Body of pancreas (tissue), 4 donors: ENCODE measurements around the gene GNG12. TPM values are rescaled to one million over a fixed set of nuclear protein-coding genes. Genes with fewer than 3 reads are reported as not detected.

Experiments used
- ATAC-seq: fragments of 150-250 bp; one replicate; pipeline ENCODE4 v1.9.1; 2016
- DNase-seq, 4 donors: peaks; one replicate each; pipeline ENCODE4 v3.0.0-alpha.2; 2019
- H3K27ac ChIP-seq, 4 donors: fragments of 200-600 bp; sonication (generic); 1 replicate in 3 of 4; 2 replicates in 1 of 4; pipeline versions ENCODE4 v1.5.1 to v1.6.1; 2016 to 2019; ENCODE audit warnings: mild to moderate bottlenecking in 1 of 4, mixed read lengths in 1 of 4, moderate library complexity in 1 of 4
- H3K27me3 ChIP-seq, 2 donors: fragments of 200-600 bp; sonication (generic); one replicate each; pipeline ENCODE4 v1.6.0; 2016; ENCODE audit warnings: mild to moderate bottlenecking in 1 of 2
- H3K36me3 ChIP-seq, 2 donors: fragments of 200-600 bp; sonication (generic); replicated peaks in 1 of 2; 2 replicates each; pipeline ENCODE4 v1.5.1; 2016; ENCODE audit warnings: low read depth in 2 of 2; ENCODE audit not compliant: insufficient read depth in 1 of 2
- H3K4me1 ChIP-seq: fragments of 200-600 bp; sonication (generic); one replicate; pipeline ENCODE4 v1.6.0; 2016
- H3K4me3 ChIP-seq, 2 donors: fragments of 200-600 bp; sonication (generic); 1 replicate in 1 of 2; 2 replicates in 1 of 2; pipeline ENCODE4 v1.5.1; 2016 to 2019
- H3K9me3 ChIP-seq, 3 donors: fragments of 200-600 bp; sonication (generic); 1 replicate in 2 of 3; 2 replicates in 1 of 3; pipeline ENCODE4 v1.5.1; 2016
- POLR2A ChIP-seq, 3 donors: fragments of 450-650 bp; IDR thresholded peaks; one replicate each; pipeline ENCODE4 v1.6.1; 2016; ENCODE audit warnings: antibody characterized with exemption in 3 of 3, mild to moderate bottlenecking in 2 of 3
- WGBS, 2 donors: methylation state at CpG; one replicate each; pipeline ENCODE4 v1.1.5; 2017; 5-methylcytosine and 5-hydroxymethylcytosine counted together
- intact Hi-C: fragments of 100-400 bp; cut with DNase I; formaldehyde crosslinking; loops from one replicate; pipeline ENCODE4 v1.15.1; 2023
- total RNA-seq, 2 donors: library from RNA; depleted of rRNA; stranded (reverse); fragments of >200 nt; gene quantifications; one replicate each; pipeline ENCODE4 v1.1.0, GENCODE V29; 2016
- TF ChIP-seq, protein P1 (sequence below), 7 experiments: fragments of 450-650 bp in 4 of 7; fragments of 200-600 bp in 3 of 7; sonication (generic) in 3 of 7; IDR thresholded peaks; one replicate each; pipeline ENCODE4 v1.5.1; 2016 to 2019; ENCODE audit warnings: antibody characterized with exemption in 7 of 7

The GNG12 gene
- total RNA-seq, 2 donors from 2014 or later: 26.4 to 42.3 TPM

DNA sequence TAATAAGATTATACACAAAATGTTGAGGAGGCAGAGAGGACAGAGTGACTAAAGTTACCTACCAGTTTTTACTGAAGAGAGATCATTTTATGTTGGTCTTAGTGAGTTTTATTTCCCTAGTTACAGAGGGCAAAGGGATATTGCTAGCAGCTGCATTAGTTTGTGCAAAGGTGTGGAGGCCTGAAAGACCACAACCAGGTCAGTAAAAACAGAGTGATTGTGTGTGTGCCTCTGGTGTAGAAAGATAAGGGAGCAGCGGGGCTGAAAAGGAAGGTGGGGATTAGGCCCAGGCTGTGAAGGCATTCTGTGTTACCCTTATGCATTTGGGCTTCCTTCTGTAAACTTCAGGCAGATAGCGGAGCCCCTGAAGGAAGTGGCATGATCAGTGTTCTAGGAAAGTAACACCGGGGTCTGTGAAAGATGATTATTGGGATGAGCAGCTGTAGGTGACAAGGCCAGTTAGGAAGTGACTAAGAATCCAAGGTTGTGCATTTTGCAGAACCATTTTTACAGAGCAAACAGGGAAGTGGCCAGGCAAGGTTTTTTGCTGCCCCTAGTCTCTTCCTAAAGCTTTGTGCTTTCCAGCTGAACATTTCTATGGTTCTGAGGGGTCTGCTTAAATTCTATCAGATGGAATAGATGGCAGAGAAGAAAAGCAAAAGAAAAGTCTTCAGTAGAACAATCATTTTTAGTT lies 144.6 kb downstream of the GNG12 start:
- Histone ChIP-seq H3K27me3 (no peaks in the 10 kb centered on the region), H3K9me3 (no peaks in the 10 kb centered on the region), H3K4me3 (no peak overlapping the region), H3K27ac (no peak overlapping the region), H3K36me3 (peaks cover 0 to 1% of the 10 kb centered on the region in 2 donors), H3K4me1 (peaks cover 27% of the 10 kb centered on the region)
- intact Hi-C loops: loop anchor here (10.0 kb wide), 1 partner anchor 124 kb away; no protein-coding TSS in a partner anchor
- 74 to 90% methylated on average over 3 of the region's 3 CpGs for WGBS, 2 donors
- DNase-seq (no peak), ATAC-seq (no peak)
- TF ChIP-seq POLR2A (IDR thresholded peaks at IDR 0.05): peak in 1 of 3 donors; percentile 16
- TF ChIP-seq, protein P1, sequence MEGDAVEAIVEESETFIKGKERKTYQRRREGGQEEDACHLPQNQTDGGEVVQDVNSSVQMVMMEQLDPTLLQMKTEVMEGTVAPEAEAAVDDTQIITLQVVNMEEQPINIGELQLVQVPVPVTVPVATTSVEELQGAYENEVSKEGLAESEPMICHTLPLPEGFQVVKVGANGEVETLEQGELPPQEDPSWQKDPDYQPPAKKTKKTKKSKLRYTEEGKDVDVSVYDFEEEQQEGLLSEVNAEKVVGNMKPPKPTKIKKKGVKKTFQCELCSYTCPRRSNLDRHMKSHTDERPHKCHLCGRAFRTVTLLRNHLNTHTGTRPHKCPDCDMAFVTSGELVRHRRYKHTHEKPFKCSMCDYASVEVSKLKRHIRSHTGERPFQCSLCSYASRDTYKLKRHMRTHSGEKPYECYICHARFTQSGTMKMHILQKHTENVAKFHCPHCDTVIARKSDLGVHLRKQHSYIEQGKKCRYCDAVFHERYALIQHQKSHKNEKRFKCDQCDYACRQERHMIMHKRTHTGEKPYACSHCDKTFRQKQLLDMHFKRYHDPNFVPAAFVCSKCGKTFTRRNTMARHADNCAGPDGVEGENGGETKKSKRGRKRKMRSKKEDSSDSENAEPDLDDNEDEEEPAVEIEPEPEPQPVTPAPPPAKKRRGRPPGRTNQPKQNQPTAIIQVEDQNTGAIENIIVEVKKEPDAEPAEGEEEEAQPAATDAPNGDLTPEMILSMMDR (IDR thresholded peaks at IDR 0.05): no peak

DNA sequence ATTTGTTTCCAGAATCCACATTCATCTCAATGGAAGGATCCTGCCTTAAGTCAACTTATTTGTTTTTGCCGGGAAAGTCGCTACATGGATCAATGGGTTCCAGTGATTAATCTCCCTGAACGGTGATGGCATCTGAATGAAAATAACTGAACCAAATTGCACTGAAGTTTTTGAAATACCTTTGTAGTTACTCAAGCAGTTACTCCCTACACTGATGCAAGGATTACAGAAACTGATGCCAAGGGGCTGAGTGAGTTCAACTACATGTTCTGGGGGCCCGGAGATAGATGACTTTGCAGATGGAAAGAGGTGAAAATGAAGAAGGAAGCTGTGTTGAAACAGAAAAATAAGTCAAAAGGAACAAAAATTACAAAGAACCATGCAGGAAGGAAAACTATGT lies 145.6 kb downstream of the GNG12 start:
- Histone ChIP-seq H3K4me1 (peaks cover 36% of the 10 kb centered on the region), H3K36me3 (peaks cover 0 to 1% of the 10 kb centered on the region in 2 donors), H3K27ac (peak overlapping the region in 2 of 4 donors; percentile 35 to 88), H3K9me3 (no peaks in the 10 kb centered on the region), H3K4me3 (no peak overlapping the region), H3K27me3 (no peaks in the 10 kb centered on the region)
- TF ChIP-seq POLR2A (IDR thresholded peaks at IDR 0.05): no peak
- TF ChIP-seq, protein P1 (IDR thresholded peaks at IDR 0.05): no peak
- 39 to 46% methylated on average over 4 of the region's 4 CpGs for WGBS, 2 donors
- intact Hi-C loops: loop anchor here (10.0 kb wide), 1 partner anchor 123 kb away; no protein-coding TSS in a partner anchor
- peak in 1 of 4 donors; percentile 18 for DNase-seq
- no peak for ATAC-seq

GRCh38 chr1:67687198-67687545 lies 146.1 kb downstream of the GNG12 start:
- Histone ChIP-seq H3K27me3 (no peaks in the 10 kb centered on the region), H3K4me3 (no peak overlapping the region), H3K9me3 (no peaks in the 10 kb centered on the region), H3K27ac (peak overlapping the region; percentile 25 to 98 (median 90)), H3K4me1 (peaks cover 36% of the 10 kb centered on the region), H3K36me3 (peaks cover 0 to 1% of the 10 kb centered on the region in 2 donors)
- TF ChIP-seq, protein P1 (IDR thresholded peaks at IDR 0.05): no peak
- no peak for TF ChIP-seq POLR2A (IDR thresholded peaks at IDR 0.05)
- intact Hi-C loops: loop anchor here (10.0 kb wide), 1 partner anchor 122 kb away; no protein-coding TSS in a partner anchor
- WGBS, 2 donors: 27 to 31% methylated on average over 3 of the region's 3 CpGs
- DNase-seq (no peak), ATAC-seq (no peak)

- peak; percentile 80 to 89 (median 82) for TF ChIP-seq POLR2A (IDR thresholded peaks at IDR 0.05)
- TF ChIP-seq, protein P1 (IDR thresholded peaks at IDR 0.05): no peak
- H3K36me3 ChIP-seq: peaks cover 0 to 1% of the 10 kb centered on the region in 2 donors
- peak overlapping the region; percentile 34 to 81 for H3K4me3 ChIP-seq
- no peaks in the 10 kb centered on the region for H3K27me3 ChIP-seq
- H3K27ac ChIP-seq: peak overlapping the region; percentile 88 to 98 (median 94)
- H3K9me3 ChIP-seq: no peaks in the 10 kb centered on the region
- DNase-seq: peak; percentile 76 to 92 (median 88)
- H3K4me1 ChIP-seq: peaks cover 36% of the 10 kb centered on the region
- intact Hi-C loops: loop anchor here (10.0 kb wide), 1 partner anchor 122 kb away; no protein-coding TSS in a partner anchor
- peak; percentile 54 for ATAC-seq
- WGBS, 2 donors: 1 to 2% methylated on average over 10 to 43 of the region's 43 CpGs
Observed at GRCh38 chr1:67686267-67687197, 146.7 kb downstream of the GNG12 start.
